Activated naive CD4-positive, alpha-beta T cell treated with Interleukin-2 at 50 U/mL for 16 hours (primary cell): ENCODE data around the gene TEKT4.
"Not testable (repeated sequence)": the region's sequence is repeated elsewhere in the genome, so short reads cannot be mapped to it uniquely, and the experiment has no call there.

Source experiments
- DNase-seq: peaks from one replicate; pipeline ENCODE4 v3.0.0-alpha.2; 2020

TEKT4 gene, protein sequence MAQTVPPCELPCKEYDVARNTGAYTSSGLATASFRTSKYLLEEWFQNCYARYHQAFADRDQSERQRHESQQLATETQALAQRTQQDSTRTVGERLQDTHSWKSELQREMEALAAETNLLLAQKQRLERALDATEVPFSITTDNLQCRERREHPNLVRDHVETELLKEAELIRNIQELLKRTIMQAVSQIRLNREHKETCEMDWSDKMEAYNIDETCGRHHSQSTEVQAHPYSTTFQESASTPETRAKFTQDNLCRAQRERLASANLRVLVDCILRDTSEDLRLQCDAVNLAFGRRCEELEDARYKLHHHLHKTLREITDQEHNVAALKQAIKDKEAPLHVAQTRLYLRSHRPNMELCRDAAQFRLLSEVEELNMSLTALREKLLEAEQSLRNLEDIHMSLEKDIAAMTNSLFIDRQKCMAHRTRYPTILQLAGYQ

GRCh38 chr2:94871226-94872087 lies at the start of gene TEKT4:
Gene TEKT4 (plus strand): TSS chr2:94871430. CDS start chr2:94871580, 150 bp downstream.
- DNase-seq = no peak

DNA sequence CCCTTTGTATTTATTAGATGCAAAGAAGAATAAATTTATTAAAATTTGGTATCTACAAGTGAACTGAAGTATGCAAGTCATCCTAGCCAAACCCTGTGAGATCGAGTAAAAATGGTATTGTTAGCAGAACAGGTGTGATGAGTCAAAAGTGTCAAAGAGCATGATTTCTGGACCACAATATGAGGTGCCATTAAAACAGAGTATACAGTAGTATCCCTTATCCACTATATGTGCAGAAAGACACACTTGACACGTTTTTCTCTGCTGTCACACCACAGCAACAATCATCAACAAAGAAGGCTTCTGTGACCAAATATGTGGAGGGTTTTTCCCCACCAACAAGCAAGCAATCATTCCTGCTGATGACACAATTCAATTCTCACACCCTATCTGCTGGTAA lies 32.0 kb upstream of the TEKT4 start:
- not testable (repeated sequence) for DNase-seq

DNA sequence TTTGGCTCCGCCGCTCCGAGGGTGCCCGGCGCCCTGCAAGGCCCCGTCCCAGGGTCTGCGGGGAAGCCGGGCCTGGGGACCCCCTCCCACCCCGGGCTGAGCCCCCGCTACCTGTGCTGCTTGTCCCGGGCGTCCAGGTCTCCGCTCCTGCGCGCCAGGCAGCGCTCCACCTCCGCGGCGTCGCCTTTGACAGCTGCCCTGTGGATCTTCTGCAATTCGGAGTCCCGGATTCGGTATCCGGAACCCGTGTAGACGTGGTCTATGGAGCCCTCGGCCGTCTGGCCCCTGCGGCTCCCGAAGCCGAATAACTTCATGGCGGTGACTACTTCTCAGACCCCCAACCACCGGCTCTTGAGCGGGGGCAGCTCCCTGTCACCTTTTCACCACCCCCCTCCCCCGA lies 14.4 kb upstream of the TEKT4 start:
- DNase-seq = not testable (repeated sequence)

DNA sequence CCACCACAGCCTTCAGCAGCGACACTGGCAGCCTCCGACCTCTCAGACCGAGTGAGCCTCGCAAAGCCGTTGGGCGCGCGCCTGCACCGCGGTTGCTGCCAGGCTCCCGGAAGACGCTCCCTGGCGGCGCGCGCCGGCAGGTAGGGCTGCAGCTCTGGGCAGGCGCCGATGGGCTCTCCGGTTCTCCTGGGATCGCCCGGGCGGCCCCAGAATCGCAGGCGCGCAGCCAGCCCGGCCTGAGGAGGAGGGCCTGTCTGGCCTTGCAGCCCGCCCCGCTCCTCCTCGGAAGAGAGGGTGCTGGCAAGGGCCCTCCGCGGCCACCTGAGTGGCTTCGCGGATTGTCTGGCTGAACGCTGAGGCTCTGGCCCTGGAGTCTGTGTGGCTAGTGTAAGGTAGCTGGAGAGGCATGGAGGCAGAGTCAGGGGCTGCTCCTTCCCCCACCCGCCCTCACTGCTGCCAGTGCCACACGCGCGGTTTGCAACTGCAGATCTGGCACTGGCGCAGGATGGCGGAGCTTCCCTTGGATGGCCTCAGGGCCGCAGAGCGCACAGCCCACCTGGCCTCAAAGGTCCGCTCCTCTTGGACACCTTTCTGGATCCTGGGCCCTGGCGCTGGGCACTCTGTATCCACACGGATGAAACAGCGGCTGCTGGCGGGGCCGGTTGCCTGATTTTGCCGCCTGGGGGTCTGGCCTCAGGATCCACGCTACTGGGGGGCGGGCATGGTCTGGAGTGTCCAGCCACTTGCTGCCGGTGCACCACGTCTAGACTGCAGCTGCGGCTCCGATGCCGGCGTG lies 13.7 kb upstream of the TEKT4 start:
- DNase-seq = not testable (repeated sequence)

GRCh38 chr2:94858163-94858888 lies 12.9 kb upstream of the TEKT4 start:
- not testable (repeated sequence) for DNase-seq

- DNase-seq = no peak
Observed at GRCh38 chr2:94861308-94862152, 9.7 kb upstream of the TEKT4 start.

GRCh38 chr2:94862903-94863302 lies 8.3 kb upstream of the TEKT4 start:
- DNase-seq = not testable (repeated sequence)

DNA sequence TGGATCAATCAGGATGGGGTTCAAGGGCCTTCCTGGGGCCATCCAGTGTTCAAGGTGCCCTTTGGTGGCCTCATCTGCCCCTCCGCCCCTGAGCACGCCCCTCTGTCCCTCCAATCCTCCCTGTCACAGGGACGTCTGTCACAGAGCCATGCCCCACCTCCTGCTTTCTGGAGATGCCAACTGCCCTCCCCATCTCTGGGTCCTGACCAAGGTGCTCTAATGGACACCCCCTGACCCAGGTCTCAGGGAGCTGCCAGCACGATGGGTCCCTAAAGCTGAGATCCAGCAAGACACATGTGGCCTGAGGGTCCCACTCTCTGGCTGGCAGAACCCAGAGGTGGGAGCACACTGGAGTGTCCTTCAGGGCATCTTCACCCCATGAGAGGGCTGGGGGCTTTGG lies 2.1 kb upstream of the TEKT4 start:
- no peak for DNase-seq

- DNase-seq = no peak
Observed at GRCh38 chr2:94869552-94870439, 1.4 kb upstream of the TEKT4 start.

GRCh38 chr2:94870440-94871225 lies 597 bp upstream of the TEKT4 start:
- DNase-seq = no peak

- no peak for DNase-seq
Observed at GRCh38 chr2:94872088-94872618, 923 bp downstream of the TEKT4 start.

DNA sequence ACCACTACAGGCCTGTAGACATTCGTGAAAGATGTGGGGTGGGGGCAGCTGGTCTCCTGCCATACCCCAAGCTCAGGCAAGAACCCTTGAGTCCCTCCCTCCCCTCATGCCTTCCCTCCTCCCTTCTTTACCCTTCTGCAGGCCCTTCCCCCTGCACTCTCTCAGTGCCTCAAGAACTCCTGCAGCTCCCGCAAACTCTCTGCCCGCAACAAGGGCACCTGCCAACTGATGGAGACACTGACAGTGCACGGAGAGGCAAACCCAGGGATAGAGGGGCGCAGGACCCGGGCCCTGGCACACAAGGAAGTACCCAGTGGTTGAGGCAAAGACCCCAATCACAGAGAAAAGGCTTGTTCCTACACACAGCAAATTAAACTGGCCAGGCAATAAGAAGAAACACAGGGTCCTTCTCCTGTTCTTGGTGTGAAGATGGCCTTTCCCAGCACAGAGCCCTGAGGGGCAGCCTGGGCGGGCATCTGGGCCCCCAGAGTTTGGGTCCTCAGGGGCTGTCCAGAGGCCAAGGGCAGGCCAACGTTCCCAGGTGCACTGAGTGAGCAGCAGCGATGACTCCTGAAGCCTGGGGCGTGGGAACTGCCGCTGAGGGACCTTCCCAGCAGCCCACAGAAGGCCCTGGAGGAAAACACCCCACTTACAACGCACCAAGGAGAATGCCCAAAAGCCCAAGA lies 1.6 kb downstream of the TEKT4 start:
- DNase-seq = no peak

GRCh38 chr2:94873362-94874276 lies 2.4 kb downstream of the TEKT4 start:
- DNase-seq = no peak

DNA sequence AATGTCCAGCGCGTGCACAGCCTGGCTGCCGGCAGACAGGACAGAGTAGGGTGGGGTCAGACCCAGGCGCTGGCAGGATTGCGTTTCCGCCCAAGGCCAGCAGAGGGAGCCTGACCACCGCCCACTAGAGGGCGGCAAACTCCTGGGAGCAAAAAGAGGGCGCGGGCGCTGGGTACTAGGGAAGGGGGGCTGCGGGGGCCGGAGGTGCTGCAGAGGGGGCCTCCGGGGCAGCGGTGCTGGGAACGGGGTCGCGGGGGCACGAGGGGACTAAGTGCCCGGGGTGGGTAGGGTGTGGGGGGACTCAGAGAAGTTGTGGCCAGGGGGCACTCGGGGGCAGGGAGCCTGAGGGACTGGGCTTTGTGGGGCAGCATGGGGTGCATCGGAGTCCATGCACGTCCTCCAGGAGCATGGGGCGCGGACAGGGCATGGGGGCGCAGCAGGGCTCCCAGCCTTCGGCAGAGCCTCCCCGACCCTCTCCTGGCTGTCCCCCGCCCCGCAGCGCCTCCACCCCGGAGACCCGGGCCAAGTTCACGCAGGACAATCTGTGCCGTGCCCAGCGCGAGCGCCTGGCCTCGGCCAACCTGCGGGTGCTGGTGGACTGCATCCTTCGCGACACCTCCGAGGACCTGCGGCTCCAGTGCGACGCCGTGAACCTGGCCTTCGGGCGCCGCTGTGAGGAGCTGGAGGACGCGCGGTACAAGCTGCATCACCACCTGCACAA lies 3.2 kb downstream of the TEKT4 start:
- DNase-seq = peak; percentile 60

DNA sequence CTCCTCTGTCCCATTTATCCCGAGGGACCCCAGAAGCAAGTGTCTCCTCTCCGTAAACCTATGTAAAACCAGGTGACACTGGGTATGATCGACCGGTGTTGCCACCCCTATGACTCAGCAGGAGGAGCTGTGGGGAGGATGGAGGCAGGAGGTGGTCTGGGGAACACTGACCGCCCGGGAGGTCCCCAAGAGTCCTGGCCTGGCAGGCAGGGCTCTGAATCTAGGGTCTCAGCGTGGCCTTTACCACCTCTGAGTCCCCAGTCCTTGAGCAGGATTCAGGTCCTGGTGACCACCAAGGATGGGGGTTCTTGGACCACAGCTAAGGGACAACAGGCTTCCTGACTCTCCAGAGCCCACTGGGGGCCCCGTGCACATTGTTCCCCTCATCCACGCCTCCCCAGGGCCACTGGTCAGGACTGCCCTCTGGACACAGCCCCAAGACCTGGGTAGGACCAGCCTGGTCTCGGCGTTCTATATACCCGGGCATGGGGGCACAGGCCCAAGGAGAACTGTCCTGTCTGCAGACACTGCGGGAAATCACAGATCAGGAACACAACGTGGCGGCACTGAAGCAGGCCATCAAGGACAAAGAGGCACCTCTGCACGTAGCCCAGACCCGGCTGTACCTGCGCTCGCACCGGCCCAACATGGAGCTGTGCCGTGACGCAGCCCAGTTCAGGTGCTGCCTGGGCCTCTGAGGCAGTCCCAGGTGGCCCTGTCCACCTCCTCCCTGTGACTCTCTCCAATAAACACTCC lies 4.0 kb downstream of the TEKT4 start:
- no peak for DNase-seq
